Fibroblast of peridontal ligament (primary cell): ENCODE data around the gene TPP1.
A peak's percentile ranks its signal among the peaks of the same experiment; 100 is the strongest.

Source experiments
- DNase-seq: peaks from one replicate; pipeline ENCODE4 v3.0.0-alpha.2; 2010; ENCODE audit errors: extremely low read depth

The TPP1 gene

GRCh38 chr11:6611092-6611962, 7.9 kb downstream of the TPP1 start:
- DNase-seq, result peak; percentile 22

- no peak for DNase-seq
Observed at GRCh38 chr11:6610591-6610990, 8.6 kb downstream of the TPP1 start.

- no peak for DNase-seq
Observed at GRCh38 chr11:6609502-6610015, 9.7 kb downstream of the TPP1 start.

GRCh38 chr11:6608726-6609501, 10.3 kb downstream of the TPP1 start:
- DNase-seq, result no peak

GRCh38 chr11:6608011-6608410, 11.2 kb downstream of the TPP1 start:
- no peak for DNase-seq

GRCh38 chr11:6607190-6607795, 11.9 kb downstream of the TPP1 start:
- no peak for DNase-seq

- DNase-seq, result peak; percentile 92
Observed at GRCh38 chr11:6606471-6607189, 12.6 kb downstream of the TPP1 start.

GRCh38 chr11:6604790-6605189, 14.4 kb downstream of the TPP1 start:
- DNase-seq, result no peak

GRCh38 chr11:6604081-6604626, 15.1 kb downstream of the TPP1 start:
- peak; percentile 73 for DNase-seq

GRCh38 chr11:6603287-6604080, 15.7 kb downstream of the TPP1 start, which contains the start of the genes ILK and RRP8:
TSS of gene ILK (plus strand) at chr11:6603774. CDS start at chr11:6604272, 498 bp downstream.
TSS of gene RRP8 (minus strand) at chr11:6603616. CDS start at chr11:6603502, 114 bp downstream.
- peak; percentile 81 for DNase-seq

- DNase-seq, result no peak
Observed at GRCh38 chr11:6602096-6602940, 16.9 kb downstream of the TPP1 start.

GRCh38 chr11:6601041-6601461, 18.2 kb downstream of the TPP1 start:
- no peak for DNase-seq

GRCh38 chr11:6599881-6600390, 19.3 kb downstream of the TPP1 start:
- no peak for DNase-seq

GRCh38 chr11:6599449-6599848, 19.8 kb downstream of the TPP1 start:
- no peak for DNase-seq

GRCh38 chr11:6598555-6598954, 20.7 kb downstream of the TPP1 start:
- DNase-seq, result no peak

GRCh38 chr11:6596239-6596877, 22.9 kb downstream of the TPP1 start:
- no peak for DNase-seq

GRCh38 chr11:6594142-6594768, 25.0 kb downstream of the TPP1 start:
- DNase-seq, result no peak

- no peak for DNase-seq
Observed at GRCh38 chr11:6588018-6588417, 31.2 kb downstream of the TPP1 start.
